Pancreas (tissue), 10 donors: ENCODE data around the gene PDE4DIP. TPM values are rescaled to one million over a fixed set of nuclear protein-coding genes. Genes with fewer than 3 reads are reported as not detected.
"Not testable (repeated sequence)": the region's sequence is repeated elsewhere in the genome, so short reads cannot be mapped to it uniquely, and the experiment has no call there.

Experiments
- ATAC-seq, 4 donors: fragments of 200-7000 bp; cut with Tn5 transposase; one replicate each; pipeline versions ENCODE4 v1.8.0 to v1.9.1; 2020; ENCODE audit warnings: mild to moderate bottlenecking in 4 of 4, moderate library complexity in 4 of 4
- DNase-seq, 6 donors: peaks; one replicate each; pipeline ENCODE4 v3.0.0-alpha.2; 2020
- FAIRE-seq: peaks from 2 replicates; lab custom pipeline; 2012; peaks lifted over from hg19 to GRCh38; lab: Jason Lieb, UNC
- H3K27ac ChIP-seq, 4 donors: fragments of 200-600 bp; sonication (generic); 1 replicate in 3 of 4; 2 replicates in 1 of 4; pipeline versions ENCODE4 v1.5.0 to v1.8.0; 2020
- H3K27me3 ChIP-seq, 4 donors: fragments of 200-600 bp; one replicate each; pipeline ENCODE4 v1.8.0; 2021
- H3K36me3 ChIP-seq, 3 donors: fragments of 200-600 bp; sonication (generic) in 1 of 3; one replicate each; pipeline versions ENCODE4 v1.5.0 to v1.8.0; 2020 to 2021
- H3K4me1 ChIP-seq, 3 donors: fragments of 200-600 bp; one replicate each; pipeline ENCODE4 v1.8.0; 2021
- H3K4me3 ChIP-seq, 4 donors: fragments of 200-600 bp; sonication (generic) in 2 of 4; one replicate each; pipeline versions ENCODE4 v1.5.0 to v1.8.0; 2020 to 2021
- H3K9me3 ChIP-seq, 4 donors: fragments of 200-600 bp; one replicate each; pipeline ENCODE4 v1.8.0; 2021
- WGBS, 2 donors: extraction: QIAGEN DNeasy Blood & Tissue Kit; methylation state at CpG; one replicate each; pipeline ENCODE4 v1.1.7; 2013; 5-methylcytosine and 5-hydroxymethylcytosine counted together
- intact Hi-C, 3 donors: fragments of 100-400 bp; cut with DNase I; formaldehyde crosslinking; loops; one replicate each; pipeline versions ENCODE4 v1.11.1 to v1.14.2; 2022
- polyA plus RNA-seq, 2 donors: library from polyadenylated mRNA; stranded (reverse); fragments of 200-250 nt; gene quantifications; one replicate each; pipeline ENCODE4 v1.2.3, GENCODE V29; 2013
- total RNA-seq, 6 donors: library from RNA; stranded (reverse); fragmentation: NEBNext Ultra II Directional in 4 of 6; extraction: Animal tissue kit (Norgen Biotek cat#: 25700) in 4 of 6; gene quantifications; one replicate each; pipeline versions ENCODE4 v1.2.1 to v1.2.4, GENCODE V29; 2021 to 2023
- donor health status: healthy with polysubstance abuse.
- donor health status: DM: no; HTN: no; CAD: no; lungs with moderate emphysema.
- donor health status: DM: no; HTN: no; CAD: no.
- donor health status: control.
- donor health status: control.
- donor health status: Bipolar disorder and iron deficiency.
- donor health status: DM: yes; HTN: yes; CAD: no.
- donor health status: DM: no; HTN: no; CAD: no.
- donor health status: DM: no; HTN: no; CAD: no.
- donor health status: DM: yes; HTN: yes; CAD: no.

Gene PDE4DIP
- total and polyA plus RNA-seq, 8 donors = 12.2 to 58.6 (median 28.1) TPM

DNA sequence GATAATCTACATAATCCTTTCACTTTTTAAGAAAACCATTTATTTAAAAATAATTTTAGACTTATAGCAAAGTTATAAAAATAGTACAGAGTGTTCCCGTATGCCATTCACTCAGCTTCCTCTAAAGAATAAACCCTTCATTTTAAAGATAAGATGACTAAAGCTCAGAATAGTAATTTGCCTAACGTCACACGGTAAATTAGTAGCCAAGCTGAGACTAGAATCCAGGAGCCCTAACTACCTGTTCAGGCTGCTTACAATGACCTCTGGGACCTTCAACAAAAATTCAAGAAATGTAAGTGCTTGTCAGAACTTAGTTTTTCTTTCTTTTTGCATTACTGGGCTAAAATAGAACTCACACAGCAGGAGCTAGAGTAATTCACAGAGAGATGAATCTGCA lies 56.5 kb downstream of the PDE4DIP start:
- H3K4me1 ChIP-seq, H3K36me3 ChIP-seq, H3K4me3 ChIP-seq, DNase-seq, H3K27ac ChIP-seq, FAIRE-seq, H3K27me3 ChIP-seq, H3K9me3 ChIP-seq, intact Hi-C loops: not testable (repeated sequence)
- peak; percentile 44 to 71 (median 56) for ATAC-seq
- WGBS, 2 donors = no CpG with 5 or more reads among the region's 3 CpGs

GRCh38 chr1:148901150-148901952 lies 57.1 kb downstream of the PDE4DIP start:
- H3K27ac ChIP-seq, H3K36me3 ChIP-seq, H3K9me3 ChIP-seq, DNase-seq, H3K4me1 ChIP-seq, FAIRE-seq, H3K27me3 ChIP-seq, H3K4me3 ChIP-seq, intact Hi-C loops: not testable (repeated sequence)
- 40% methylated on average over 1 of the region's 9 CpGs; no CpG with 5 or more reads in 1 of the 2 donors for WGBS, 2 donors
- peak; percentile 93 to 95 (median 94) for ATAC-seq

DNA sequence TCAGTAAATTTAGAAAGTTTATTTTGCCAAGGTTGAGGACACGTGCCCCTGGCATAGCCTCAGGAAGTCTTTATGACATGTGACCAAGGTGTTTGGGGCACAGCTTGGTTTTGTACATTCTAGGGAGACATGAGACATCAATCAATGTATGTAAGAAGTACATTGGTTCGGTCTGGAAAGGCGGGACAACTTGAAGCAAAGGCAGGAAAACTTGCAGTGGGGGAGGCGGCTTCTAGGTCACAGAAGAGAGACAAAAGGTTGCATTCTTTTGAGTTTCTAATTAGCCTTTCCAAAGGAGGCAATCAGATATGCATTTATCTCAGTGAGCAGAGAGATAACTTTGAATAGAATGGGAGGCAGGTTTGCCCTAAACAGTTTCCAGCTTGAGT lies 57.7 kb downstream of the PDE4DIP start:
- H3K36me3 ChIP-seq, H3K27me3 ChIP-seq, H3K9me3 ChIP-seq, H3K4me1 ChIP-seq, intact Hi-C loops, H3K27ac ChIP-seq, FAIRE-seq, DNase-seq, H3K4me3 ChIP-seq: not testable (repeated sequence)
- peak in 1 of 4 donors; percentile 18 for ATAC-seq
- WGBS, 2 donors = no CpG with 5 or more reads among the region's 4 CpGs

GRCh38 chr1:148909219-148909826 lies 65.1 kb downstream of the PDE4DIP start:
- H3K36me3 ChIP-seq, FAIRE-seq, DNase-seq, intact Hi-C loops, H3K27ac ChIP-seq, H3K4me1 ChIP-seq, H3K9me3 ChIP-seq, H3K27me3 ChIP-seq, H3K4me3 ChIP-seq: not testable (repeated sequence)
- ATAC-seq = peak in 1 of 4 donors; percentile 31
- no CpG with 5 or more reads among the region's 4 CpGs for WGBS, 2 donors

- no CpG with 5 or more reads among the region's 5 CpGs for WGBS, 2 donors
- H3K4me1 ChIP-seq, H3K27ac ChIP-seq, H3K36me3 ChIP-seq, intact Hi-C loops, DNase-seq, H3K9me3 ChIP-seq, H3K27me3 ChIP-seq, FAIRE-seq, H3K4me3 ChIP-seq: not testable (repeated sequence)
- ATAC-seq = peak in 3 of 4 donors; percentile 26 to 56 (median 33)
These were observed 67.2 kb downstream of the PDE4DIP start for GRCh38 chr1:148911303-148911928.

DNA sequence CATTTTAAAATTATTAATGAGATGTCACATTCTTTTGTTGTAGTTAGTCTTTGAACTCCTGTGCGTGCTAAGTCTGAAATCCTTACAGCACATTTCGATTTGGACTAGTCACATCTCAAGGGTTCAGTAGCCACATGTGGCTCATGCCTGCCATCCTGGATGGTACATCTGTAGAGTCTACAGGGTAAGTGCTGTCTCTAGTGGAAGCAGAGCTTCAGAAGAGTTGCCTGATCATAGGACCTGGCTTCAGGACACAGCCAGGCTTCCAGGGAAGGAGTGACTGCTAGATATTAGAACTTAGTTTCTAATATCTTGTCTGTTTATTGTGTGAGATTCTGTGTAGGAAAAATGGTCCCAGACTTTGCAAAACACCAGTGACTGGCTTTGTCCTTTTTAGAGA lies 72.0 kb downstream of the PDE4DIP start:
- ATAC-seq, H3K27me3 ChIP-seq, DNase-seq, H3K4me1 ChIP-seq, H3K27ac ChIP-seq, H3K9me3 ChIP-seq, intact Hi-C loops, H3K36me3 ChIP-seq, H3K4me3 ChIP-seq, FAIRE-seq: not testable (repeated sequence)
- no CpG with 5 or more reads among the region's 2 CpGs for WGBS, 2 donors

- H3K4me3 ChIP-seq, intact Hi-C loops, H3K9me3 ChIP-seq, H3K4me1 ChIP-seq, H3K27ac ChIP-seq, H3K36me3 ChIP-seq, H3K27me3 ChIP-seq, FAIRE-seq, DNase-seq: not testable (repeated sequence)
- ATAC-seq = peak in 3 of 4 donors; percentile 48 to 66 (median 52)
- WGBS, 2 donors = 22 to 46% methylated on average over 1 to 2 of the region's 4 CpGs
These were observed 72.6 kb downstream of the PDE4DIP start for GRCh38 chr1:148916695-148917348.

DNA sequence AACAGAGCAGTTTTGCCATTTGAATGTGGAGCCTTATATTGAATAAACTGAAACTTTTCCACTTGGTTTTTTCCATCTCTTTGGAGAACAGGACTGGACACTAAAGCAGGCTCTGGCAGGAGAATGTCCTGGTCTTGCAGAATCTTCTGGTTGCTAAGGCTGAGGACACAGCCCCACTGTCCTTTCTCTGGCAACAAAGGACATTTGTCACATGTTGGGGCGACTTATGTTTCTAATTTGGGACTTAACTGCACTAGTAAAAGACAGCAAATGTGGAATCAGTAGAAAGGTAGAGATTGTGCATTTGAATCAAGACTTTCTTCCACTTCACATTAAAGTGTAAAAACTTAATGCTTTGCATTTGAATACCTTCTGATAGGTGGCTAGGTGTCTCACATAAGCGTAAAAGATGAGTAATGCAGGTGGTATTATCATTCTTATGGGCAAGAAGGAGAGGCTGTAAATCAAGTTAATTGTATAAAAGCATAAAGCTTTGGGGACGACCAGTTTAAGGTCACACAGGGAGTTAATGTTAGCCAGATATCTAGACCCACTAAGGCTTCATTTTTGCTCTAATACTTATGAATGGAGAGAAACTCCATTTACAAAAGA lies 74.7 kb downstream of the PDE4DIP start:
- H3K27ac ChIP-seq, FAIRE-seq, H3K36me3 ChIP-seq, H3K4me3 ChIP-seq, H3K27me3 ChIP-seq, H3K9me3 ChIP-seq, intact Hi-C loops, DNase-seq, H3K4me1 ChIP-seq, ATAC-seq: not testable (repeated sequence)
- 54 to 66% methylated on average over 2 of the region's 3 CpGs for WGBS, 2 donors

- H3K9me3 ChIP-seq, FAIRE-seq, H3K27ac ChIP-seq, H3K4me1 ChIP-seq, DNase-seq, intact Hi-C loops, H3K4me3 ChIP-seq, H3K36me3 ChIP-seq, H3K27me3 ChIP-seq, ATAC-seq: not testable (repeated sequence)
- WGBS, 2 donors = no CpG with 5 or more reads among the region's 1 CpG
These were observed 76.8 kb downstream of the PDE4DIP start for GRCh38 chr1:148921047-148921446.

DNA sequence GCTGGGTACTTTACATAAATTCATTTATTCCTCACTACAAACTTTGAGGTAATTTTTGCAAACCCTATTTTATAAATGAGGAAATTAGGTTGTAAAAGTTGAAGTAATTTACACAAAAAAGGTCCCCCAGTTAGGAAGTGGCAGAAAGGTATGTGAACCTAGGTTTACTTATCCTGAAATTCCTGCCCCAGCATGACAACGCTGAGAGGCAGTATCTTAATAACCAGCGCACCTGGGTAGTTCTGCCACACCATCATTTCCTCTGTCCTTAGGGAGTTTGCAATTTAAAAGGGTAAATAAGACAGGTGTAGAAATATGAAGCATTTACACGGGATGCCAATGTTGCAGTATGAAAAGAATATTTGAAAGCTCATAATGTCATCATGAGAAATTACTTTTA lies 79.6 kb downstream of the PDE4DIP start:
- DNase-seq, intact Hi-C loops, H3K27ac ChIP-seq, H3K36me3 ChIP-seq, ATAC-seq, H3K9me3 ChIP-seq, H3K4me3 ChIP-seq, H3K4me1 ChIP-seq, H3K27me3 ChIP-seq, FAIRE-seq: not testable (repeated sequence)
- WGBS, 2 donors = 33 to 64% methylated on average over 1 of the region's 3 CpGs

GRCh38 chr1:148927645-148928044 lies 83.4 kb downstream of the PDE4DIP start:
- H3K4me1 ChIP-seq, H3K27ac ChIP-seq, H3K27me3 ChIP-seq, FAIRE-seq, H3K9me3 ChIP-seq, H3K36me3 ChIP-seq, DNase-seq, ATAC-seq, intact Hi-C loops, H3K4me3 ChIP-seq: not testable (repeated sequence)
- WGBS, 2 donors = no CpG with 5 or more reads among the region's 1 CpG
